Activated T-cell treated with anti-CD3 and anti-CD28 coated beads, Interleukin-2, amount 50 U/mL, for 72 hours (primary cell): Measurements from ENCODE around the gene SGIP1. TPM values are rescaled to one million over a fixed set of nuclear protein-coding genes. Genes with fewer than 3 reads are reported as not detected.
"Not testable (repeated sequence)": the region's sequence is repeated elsewhere in the genome, so short reads cannot be mapped to it uniquely, and the experiment has no call there.

Source experiments
- ATAC-seq, 2 donors: fragments of 150-1000 bp; cut with Tn5 transposase; replicated peaks in 1 of 2; 2 replicates each; pipeline ENCODE4 v1.10.0; 2021; ENCODE audit warnings: moderate library complexity in 2 of 2, mild to moderate bottlenecking in 1 of 2
- DNase-seq, 2 donors: peaks; one replicate each; pipeline ENCODE4 v3.0.0; 2021 to 2022; ENCODE audit warnings: mixed read lengths in 1 of 2
- H3K27ac Mint-ChIP-seq: one replicate; pipeline ENCODE4 v1.8.0; 2022; ENCODE audit warnings: mild to moderate bottlenecking, moderate library complexity, mixed read lengths
- H3K27me3 Mint-ChIP-seq: one replicate; pipeline ENCODE4 v1.8.0; 2022; ENCODE audit warnings: low read depth, mixed read lengths
- H3K36me3 Mint-ChIP-seq, 2 donors: one replicate each; pipeline ENCODE4 v1.8.0; 2022; ENCODE audit warnings: mixed read lengths in 2 of 2, mild to moderate bottlenecking in 1 of 2; ENCODE audit not compliant: insufficient read depth in 2 of 2
- H3K4me1 Mint-ChIP-seq: one replicate; pipeline ENCODE4 v1.8.0; 2022; ENCODE audit warnings: low read depth, mixed read lengths
- H3K4me3 Mint-ChIP-seq, 2 donors: one replicate each; pipeline ENCODE4 v1.8.0; 2022; ENCODE audit warnings: mild to moderate bottlenecking in 2 of 2, mixed read lengths in 2 of 2, moderate library complexity in 2 of 2
- H3K9me3 Mint-ChIP-seq, 2 donors: one replicate each; pipeline ENCODE4 v1.8.0; 2022; ENCODE audit warnings: mixed read lengths in 2 of 2
- total RNA-seq, 2 donors: library from RNA; stranded (reverse); gene quantifications; one replicate each; pipeline ENCODE4 v1.2.3, GENCODE V29; 2022

Gene SGIP1
- total RNA-seq, 2 donors from 2014 or later: 0.31 TPM; not detected in 1

DNA sequence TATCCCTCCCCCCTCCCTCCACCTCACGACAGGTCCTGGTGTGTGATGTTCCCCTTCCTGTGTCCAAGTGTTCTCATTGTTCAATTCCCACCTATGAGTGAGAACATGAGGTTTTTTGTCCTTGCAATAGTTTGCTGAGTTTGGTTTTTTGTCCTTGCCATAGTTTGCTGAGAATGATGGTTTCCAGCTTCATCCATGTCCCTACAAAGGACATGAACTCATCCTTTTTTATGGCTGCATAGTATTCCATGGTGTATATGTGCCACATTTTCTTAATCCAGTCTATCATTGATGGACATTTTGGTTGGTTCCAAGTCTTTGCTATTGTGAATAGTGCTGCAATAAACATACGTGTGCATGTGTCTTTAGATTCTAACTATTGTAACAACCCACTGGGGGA lies 261.9 kb downstream of the SGIP1 start:
- not testable (repeated sequence) for H3K27me3 Mint-ChIP-seq, ATAC-seq, H3K4me1 Mint-ChIP-seq, H3K36me3 Mint-ChIP-seq, DNase-seq, H3K27ac Mint-ChIP-seq, H3K4me3 Mint-ChIP-seq, H3K9me3 Mint-ChIP-seq

Other genes starting within 250 kb of the SGIP1 start
- gene DYNLT5, start 218.3 kb downstream of the SGIP1 start, total RNA-seq: not detected